Neuronal stem cell (in vitro differentiated cells): ENCODE measurements around the gene EFCC1.
A peak's percentile ranks its signal among the peaks of the same experiment; 100 is the strongest.

Experiments used
- DNase-seq: peaks from one replicate; pipeline ENCODE4 v3.0.0-alpha.2; 2013; ENCODE audit warnings: low spot score
- H2AFZ ChIP-seq: one replicate; pipeline ENCODE4 v1.6.1; 2013; ENCODE audit warnings: mild to moderate bottlenecking, low read length, inconsistent platforms
- H2AK5ac ChIP-seq: 2 replicates; pipeline ENCODE4 v1.6.1; 2013; ENCODE audit warnings: low read depth, mild to moderate bottlenecking, inconsistent platforms, low read length, moderate library complexity, mixed read lengths
- H2BK120ac ChIP-seq: 2 replicates; pipeline ENCODE4 v1.6.1; 2013; ENCODE audit warnings: low read depth, mild to moderate bottlenecking, inconsistent platforms, low read length, moderate library complexity, mixed read lengths
- H2BK12ac ChIP-seq: one replicate; pipeline ENCODE4 v1.6.1; 2013; ENCODE audit warnings: low read length, inconsistent platforms
- H2BK15ac ChIP-seq: 2 replicates; pipeline ENCODE4 v1.6.1; 2013; ENCODE audit warnings: mild to moderate bottlenecking, low read length, inconsistent platforms, mixed read lengths
- H2BK5ac ChIP-seq: one replicate; pipeline ENCODE4 v1.6.1; 2013; ENCODE audit warnings: inconsistent platforms, mild to moderate bottlenecking, low read length, moderate library complexity
- H3K14ac ChIP-seq: one replicate; pipeline ENCODE4 v1.6.1; 2013; ENCODE audit warnings: low read length, inconsistent platforms
- H3K18ac ChIP-seq: 2 replicates; pipeline ENCODE4 v1.6.1; 2013; ENCODE audit warnings: low read length, inconsistent platforms
- H3K23ac ChIP-seq: 2 replicates; pipeline ENCODE4 v1.6.1; 2013; ENCODE audit warnings: low read depth, mild to moderate bottlenecking, mixed read lengths, low read length, inconsistent platforms; ENCODE audit not compliant: poor library complexity
- H3K27ac ChIP-seq: replicated peaks from 3 replicates; pipeline ENCODE4 v1.5.1; 2013; ENCODE audit warnings: low read length, inconsistent platforms
- H3K27me3 ChIP-seq, 3 experiments: 2 replicates each; pipeline ENCODE4 v1.6.1; 2013; ENCODE audit warnings: low read length in 3 of 3, mild to moderate bottlenecking in 2 of 3, inconsistent platforms in 1 of 3, low read depth in 1 of 3, mixed read lengths in 1 of 3, moderate library complexity in 1 of 3; ENCODE audit not compliant: control insufficient read depth in 3 of 3, insufficient read depth in 3 of 3
- H3K36me3 ChIP-seq, 2 donors: replicated peaks in 1 of 2; 2 replicates each; pipeline ENCODE4 v1.6.1; 2013; ENCODE audit warnings: low read length in 2 of 2; ENCODE audit not compliant: control insufficient read depth in 2 of 2, insufficient read depth in 2 of 2
- H3K4ac ChIP-seq: 2 replicates; pipeline ENCODE4 v1.6.1; 2013; ENCODE audit warnings: inconsistent platforms, mild to moderate bottlenecking, low read length, moderate library complexity
- H3K4me1 ChIP-seq, 2 donors: 1 replicate in 1 of 2; 2 replicates in 1 of 2; pipeline ENCODE4 v1.6.1; 2013; ENCODE audit warnings: low read length in 2 of 2, low read depth in 1 of 2; ENCODE audit not compliant: control insufficient read depth in 2 of 2, insufficient read depth in 1 of 2
- H3K4me2 ChIP-seq: one replicate; pipeline ENCODE4 v1.6.1; 2013; ENCODE audit warnings: mild to moderate bottlenecking, low read length, inconsistent platforms; ENCODE audit not compliant: insufficient read depth, poor library complexity, severe bottlenecking
- H3K4me3 ChIP-seq, 2 donors: 2 replicates each; pipeline ENCODE4 v1.5.1; 2013; ENCODE audit warnings: low read length in 2 of 2, mild to moderate bottlenecking in 2 of 2, inconsistent platforms in 1 of 2, moderate library complexity in 1 of 2
- H3K79me1 ChIP-seq: one replicate; pipeline ENCODE4 v1.6.1; 2013; ENCODE audit warnings: low read depth, mild to moderate bottlenecking, inconsistent platforms, low read length, moderate library complexity
- H3K9ac ChIP-seq: one replicate; pipeline ENCODE4 v1.6.1; 2013; ENCODE audit warnings: mild to moderate bottlenecking, low read depth, low read length, inconsistent platforms; ENCODE audit not compliant: poor library complexity
- H3K9me3 ChIP-seq, 2 donors: replicated peaks in 1 of 2; 2 replicates each; pipeline versions ENCODE3 to v1.6.1; 2013; ENCODE audit warnings: low read length in 2 of 2, mild to moderate bottlenecking in 2 of 2, inconsistent platforms in 1 of 2, low read depth in 1 of 2, mixed read lengths in 1 of 2, moderate library complexity in 1 of 2; ENCODE audit not compliant: control insufficient read depth in 2 of 2, insufficient read depth in 1 of 2
- H4K8ac ChIP-seq: one replicate; pipeline ENCODE4 v1.6.1; 2013; ENCODE audit warnings: low read depth, mild to moderate bottlenecking, inconsistent platforms, low read length, moderate library complexity
- H4K91ac ChIP-seq: one replicate; pipeline ENCODE4 v1.6.1; 2013; ENCODE audit warnings: low read length, low read depth, mild to moderate bottlenecking, inconsistent platforms; ENCODE audit not compliant: poor library complexity
- WGBS, 2 donors: extraction: QIAGEN DNeasy Blood & Tissue Kit; methylation state at CpG; one replicate each; pipeline ENCODE4 v1.1.7; 2013; ENCODE audit warnings: missing lambda C conversion rate in 2 of 2, mixed read lengths in 1 of 2; ENCODE audit not compliant: insufficient read length in 2 of 2, insufficient replicate concordance in 1 of 2; ENCODE audit errors: extremely low coverage in 2 of 2; 5-methylcytosine and 5-hydroxymethylcytosine counted together

EFCC1 gene

GRCh38 chr3:129050556-129051295, 49.6 kb downstream of the EFCC1 start:
- Histone ChIP-seq H3K4me1 (peaks cover 2 to 3% of the 10 kb centered on the region in 2 donors), H4K8ac (no peak overlapping the region), H4K91ac (no peak overlapping the region), H3K27me3 (no peaks in the 10 kb centered on the region), H2BK12ac (no peak overlapping the region), H3K36me3 (no peaks in the 10 kb centered on the region), H3K14ac (no peak overlapping the region), H3K9me3 (peaks cover 8 to 16% of the 10 kb centered on the region in 2 donors), H3K4me2 (no peak overlapping the region), H3K4ac (no peak overlapping the region), H3K9ac (peak overlapping the region; percentile 60), H3K27ac (no peak overlapping the region), H3K23ac (no peak overlapping the region), H3K4me3 (no peak overlapping the region), H3K18ac (no peak overlapping the region), H3K79me1 (no peaks in the 10 kb centered on the region), H2BK15ac (no peak overlapping the region), H2AK5ac (peak overlapping the region; percentile 45), H2AFZ (no peak overlapping the region), H2BK120ac (no peak overlapping the region), H2BK5ac (no peak overlapping the region)
- no CpG with 5 or more reads among the region's 12 CpGs for WGBS, 2 donors
- no peak for DNase-seq

GRCh38 chr3:129051871-129052340, 50.8 kb downstream of the EFCC1 start:
- Histone ChIP-seq H4K91ac (no peak overlapping the region), H3K18ac (no peak overlapping the region), H3K4me1 (peaks cover 2 to 3% of the 10 kb centered on the region in 2 donors), H3K14ac (no peak overlapping the region), H4K8ac (no peak overlapping the region), H2AFZ (peak overlapping the region; percentile 15), H3K79me1 (no peaks in the 10 kb centered on the region), H3K23ac (no peak overlapping the region), H3K27me3 (no peaks in the 10 kb centered on the region), H2BK15ac (no peak overlapping the region), H3K27ac (no peak overlapping the region), H2BK5ac (no peak overlapping the region), H2BK12ac (no peak overlapping the region), H2BK120ac (no peak overlapping the region), H3K9me3 (peaks cover 4 to 15% of the 10 kb centered on the region in 2 donors), H2AK5ac (no peak overlapping the region), H3K4me3 (no peak overlapping the region), H3K36me3 (no peaks in the 10 kb centered on the region), H3K9ac (no peak overlapping the region), H3K4me2 (no peak overlapping the region), H3K4ac (no peak overlapping the region)
- no peak for DNase-seq
- no CpG with 5 or more reads among the region's 5 CpGs for WGBS, 2 donors

GRCh38 chr3:129052675-129053074, 51.6 kb downstream of the EFCC1 start:
- Histone ChIP-seq H2BK15ac (no peak overlapping the region), H4K8ac (no peak overlapping the region), H3K36me3 (no peaks in the 10 kb centered on the region), H2BK120ac (no peak overlapping the region), H3K9me3 (peaks cover 0 to 7% of the 10 kb centered on the region in 2 donors), H3K4me2 (no peak overlapping the region), H2BK12ac (no peak overlapping the region), H3K4ac (no peak overlapping the region), H2AK5ac (no peak overlapping the region), H3K79me1 (no peaks in the 10 kb centered on the region), H3K27me3 (no peaks in the 10 kb centered on the region), H2AFZ (peak overlapping the region; percentile 86), H3K14ac (no peak overlapping the region), H3K4me3 (no peak overlapping the region), H3K23ac (no peak overlapping the region), H3K9ac (no peak overlapping the region), H3K4me1 (peaks cover 2 to 3% of the 10 kb centered on the region in 2 donors), H4K91ac (no peak overlapping the region), H3K18ac (no peak overlapping the region), H2BK5ac (no peak overlapping the region), H3K27ac (no peak overlapping the region)
- WGBS, 2 donors, result no CpG with 5 or more reads among the region's 6 CpGs
- no peak for DNase-seq

GRCh38 chr3:129054605-129055104, 53.6 kb downstream of the EFCC1 start:
- no peak overlapping the region for H3K4me2 ChIP-seq
- no peak for DNase-seq
- H3K9me3 ChIP-seq, result no peaks in the 10 kb centered on the region
- H3K18ac ChIP-seq, result no peak overlapping the region
- peaks cover 0 to 4% (median 0%) of the 10 kb centered on the region in 3 experiments for H3K27me3 ChIP-seq
- H2AFZ ChIP-seq, result peak overlapping the region; percentile 15
- no peak overlapping the region for H3K9ac ChIP-seq
- peaks cover 2 to 3% of the 10 kb centered on the region in 2 donors for H3K4me1 ChIP-seq
- no peak overlapping the region for H2BK15ac ChIP-seq
- H3K4ac ChIP-seq, result no peak overlapping the region
- no peak overlapping the region for H4K91ac ChIP-seq
- H2AK5ac ChIP-seq, result no peak overlapping the region
- no peak overlapping the region for H2BK120ac ChIP-seq
- no peak overlapping the region for H3K23ac ChIP-seq
- WGBS, 2 donors, result no CpG with 5 or more reads among the region's 3 CpGs
- H3K14ac ChIP-seq, result no peak overlapping the region
- no peak overlapping the region for H2BK12ac ChIP-seq
- H3K4me3 ChIP-seq, result no peak overlapping the region
- no peak overlapping the region for H2BK5ac ChIP-seq
- H3K79me1 ChIP-seq, result no peaks in the 10 kb centered on the region
- no peak overlapping the region for H3K27ac ChIP-seq
- no peaks in the 10 kb centered on the region for H3K36me3 ChIP-seq
- no peak overlapping the region for H4K8ac ChIP-seq
